Activated CD8-positive, alpha-beta memory T cell treated with anti-CD3 and anti-CD28 coated beads, Interleukin-2, amount 10 ng/mL, durations not matched to agents 7 days and 5 days (primary cell): ENCODE data around the gene RGS18. TPM values are rescaled to one million over a fixed set of nuclear protein-coding genes. Genes with fewer than 3 reads are reported as not detected.
A peak's percentile ranks its signal among the peaks of the same experiment; 100 is the strongest.
"Not testable (repeated sequence)": the region's sequence is repeated elsewhere in the genome, so short reads cannot be mapped to it uniquely, and the experiment has no call there.

Experiments used
- ATAC-seq: fragments of 150-1000 bp; cut with Tn5 transposase; one replicate; pipeline ENCODE4 v1.10.0; 2021; ENCODE audit warnings: moderate library complexity
- CTCF ChIA-PET: fragments of 350-600 bp; sonication (Branson Sonifier 250); formaldehyde crosslinking; loops from one replicate; lab custom pipeline; 2021; ENCODE audit warnings: antibody characterized with exemption; lab: Charles Lee
- DNase-seq: peaks from one replicate; pipeline ENCODE4 v3.0.0-alpha.2; 2020
- H3K27ac Mint-ChIP-seq: one replicate; pipeline ENCODE4 v1.8.0; 2021; ENCODE audit warnings: mild to moderate bottlenecking, mixed read lengths
- H3K27me3 Mint-ChIP-seq: one replicate; pipeline ENCODE4 v1.8.0; 2021; ENCODE audit warnings: mixed read lengths
- H3K36me3 Mint-ChIP-seq: one replicate; pipeline ENCODE4 v1.8.0; 2021; ENCODE audit warnings: mild to moderate bottlenecking, mixed read lengths
- H3K4me1 Mint-ChIP-seq: one replicate; pipeline ENCODE4 v1.8.0; 2021; ENCODE audit warnings: mixed read lengths
- H3K4me3 Mint-ChIP-seq: one replicate; pipeline ENCODE4 v1.8.0; 2021; ENCODE audit warnings: mild to moderate bottlenecking, moderate library complexity, mixed read lengths
- H3K9me3 Mint-ChIP-seq: one replicate; pipeline ENCODE4 v1.8.0; 2022; ENCODE audit warnings: low read depth, mixed read lengths
- total RNA-seq, 2 experiments: library from RNA; stranded (reverse); gene quantifications; one replicate each; pipeline ENCODE4 v1.2.3, GENCODE V29; 2021

Gene RGS18
- total RNA-seq, 2 experiments from 2014 or later: 0.79 to 1.1 TPM

GRCh38 chr1:192147696-192148095, 10.6 kb upstream of the RGS18 start:
- ATAC-seq (no peak), DNase-seq (no peak)
- CTCF ChIA-PET: no interaction called here
- Mint-ChIP-seq H3K4me1 (no peaks in the 10 kb centered on the region), H3K27ac (no peak overlapping the region), H3K4me3 (no peak overlapping the region), H3K27me3 (no peaks in the 10 kb centered on the region), H3K36me3 (no peaks in the 10 kb centered on the region), H3K9me3 (peaks cover 2% of the 10 kb centered on the region)

- no peaks in the 10 kb centered on the region for H3K4me1 Mint-ChIP-seq
- peaks cover 2% of the 10 kb centered on the region for H3K9me3 Mint-ChIP-seq
- H3K4me3 Mint-ChIP-seq: no peak overlapping the region
- no peaks in the 10 kb centered on the region for H3K27me3 Mint-ChIP-seq
- CTCF ChIA-PET: no interaction called here
- H3K27ac Mint-ChIP-seq: no peak overlapping the region
- no peaks in the 10 kb centered on the region for H3K36me3 Mint-ChIP-seq
- no peak for DNase-seq
- no peak for ATAC-seq
Observed at GRCh38 chr1:192151176-192151575, 7.1 kb upstream of the RGS18 start.

- no peaks in the 10 kb centered on the region for H3K36me3 Mint-ChIP-seq
- no peaks in the 10 kb centered on the region for H3K27me3 Mint-ChIP-seq
- H3K27ac Mint-ChIP-seq: no peak overlapping the region
- peaks cover 2% of the 10 kb centered on the region for H3K9me3 Mint-ChIP-seq
- no peak for ATAC-seq
- no peak overlapping the region for H3K4me3 Mint-ChIP-seq
- CTCF ChIA-PET: no interaction called here
- H3K4me1 Mint-ChIP-seq: no peaks in the 10 kb centered on the region
- no peak for DNase-seq
Observed at GRCh38 chr1:192153276-192153675, 5.0 kb upstream of the RGS18 start.

- Mint-ChIP-seq H3K9me3 (peaks cover 2% of the 10 kb centered on the region), H3K27ac (no peak overlapping the region), H3K4me3 (no peak overlapping the region), H3K4me1 (no peaks in the 10 kb centered on the region), H3K36me3 (no peaks in the 10 kb centered on the region), H3K27me3 (no peaks in the 10 kb centered on the region)
- CTCF ChIA-PET: no interaction called here
- DNase-seq (no peak), ATAC-seq (no peak)
Observed at GRCh38 chr1:192157067-192157466, 1.2 kb upstream of the RGS18 start.

- no peak for DNase-seq
- Mint-ChIP-seq H3K27me3 (no peaks in the 10 kb centered on the region), H3K9me3 (peaks cover 4% of the 10 kb centered on the region), H3K27ac (no peak overlapping the region), H3K4me3 (peak overlapping the region; percentile 22), H3K36me3 (no peaks in the 10 kb centered on the region), H3K4me1 (no peaks in the 10 kb centered on the region)
- CTCF ChIA-PET: no interaction called here
- ATAC-seq: no peak
Observed at GRCh38 chr1:192159014-192159413, 752 bp downstream of the RGS18 start.

- CTCF ChIA-PET: no interaction called here
- Mint-ChIP-seq H3K4me1 (no peaks in the 10 kb centered on the region), H3K27me3 (no peaks in the 10 kb centered on the region), H3K4me3 (no peak overlapping the region), H3K36me3 (no peaks in the 10 kb centered on the region), H3K27ac (no peak overlapping the region), H3K9me3 (peaks cover 4% of the 10 kb centered on the region)
- ATAC-seq (no peak), DNase-seq (no peak)
Observed at GRCh38 chr1:192159781-192160180, 1.5 kb downstream of the RGS18 start.

GRCh38 chr1:192160196-192160595, 1.9 kb downstream of the RGS18 start:
- CTCF ChIA-PET: no interaction called here
- peaks cover 3% of the 10 kb centered on the region for H3K9me3 Mint-ChIP-seq
- H3K27me3 Mint-ChIP-seq: no peaks in the 10 kb centered on the region
- no peaks in the 10 kb centered on the region for H3K36me3 Mint-ChIP-seq
- no peak overlapping the region for H3K27ac Mint-ChIP-seq
- DNase-seq: no peak
- H3K4me3 Mint-ChIP-seq: no peak overlapping the region
- H3K4me1 Mint-ChIP-seq: no peaks in the 10 kb centered on the region
- no peak for ATAC-seq

- DNase-seq (no peak), ATAC-seq (no peak)
- CTCF ChIA-PET: no interaction called here
- Mint-ChIP-seq H3K4me1 (no peaks in the 10 kb centered on the region), H3K27me3 (no peaks in the 10 kb centered on the region), H3K36me3 (no peaks in the 10 kb centered on the region), H3K27ac (no peak overlapping the region), H3K4me3 (no peak overlapping the region), H3K9me3 (peaks cover 8% of the 10 kb centered on the region)
Observed at GRCh38 chr1:192161976-192162375, 3.7 kb downstream of the RGS18 start.

GRCh38 chr1:192162376-192162775, 4.1 kb downstream of the RGS18 start:
- Mint-ChIP-seq H3K36me3 (no peaks in the 10 kb centered on the region), H3K27ac (no peak overlapping the region), H3K9me3 (peaks cover 8% of the 10 kb centered on the region), H3K4me1 (no peaks in the 10 kb centered on the region), H3K27me3 (no peaks in the 10 kb centered on the region), H3K4me3 (no peak overlapping the region)
- ATAC-seq (no peak), DNase-seq (no peak)
- CTCF ChIA-PET: no interaction called here

GRCh38 chr1:192165002-192165401, 6.7 kb downstream of the RGS18 start:
- H3K36me3 Mint-ChIP-seq, H3K27ac Mint-ChIP-seq, DNase-seq, ATAC-seq, H3K9me3 Mint-ChIP-seq, H3K4me1 Mint-ChIP-seq, H3K4me3 Mint-ChIP-seq, H3K27me3 Mint-ChIP-seq, CTCF ChIA-PET: not testable (repeated sequence)

- DNase-seq (no peak), ATAC-seq (no peak)
- CTCF ChIA-PET: no interaction called here
- no peak overlapping the region for H3K27ac Mint-ChIP-seq
- no peaks in the 10 kb centered on the region for H3K4me1 Mint-ChIP-seq
- H3K36me3 Mint-ChIP-seq: no peaks in the 10 kb centered on the region
- H3K4me3 Mint-ChIP-seq: no peak overlapping the region
- no peaks in the 10 kb centered on the region for H3K27me3 Mint-ChIP-seq
- peaks cover 8% of the 10 kb centered on the region for H3K9me3 Mint-ChIP-seq
Observed at GRCh38 chr1:192167011-192167410, 8.7 kb downstream of the RGS18 start.

- no peak overlapping the region for H3K4me3 Mint-ChIP-seq
- no peak overlapping the region for H3K27ac Mint-ChIP-seq
- no peaks in the 10 kb centered on the region for H3K36me3 Mint-ChIP-seq
Observed at GRCh38 chr1:192167911-192168700, 9.8 kb downstream of the RGS18 start.

GRCh38 chr1:192168964-192169363, 10.7 kb downstream of the RGS18 start:
- Mint-ChIP-seq H3K27ac (no peak overlapping the region), H3K9me3 (peaks cover 6% of the 10 kb centered on the region), H3K4me1 (no peaks in the 10 kb centered on the region), H3K27me3 (no peaks in the 10 kb centered on the region), H3K4me3 (no peak overlapping the region), H3K36me3 (no peaks in the 10 kb centered on the region)
- no peak for DNase-seq
- CTCF ChIA-PET: no interaction called here
- ATAC-seq: no peak

More at GRCh38 chr1:192167911-192168700, 9.8 kb downstream of the RGS18 start:
- H3K27me3 Mint-ChIP-seq: no peaks in the 10 kb centered on the region
- no peak for ATAC-seq
- no peak for DNase-seq
- CTCF ChIA-PET: no interaction called here
- no peaks in the 10 kb centered on the region for H3K4me1 Mint-ChIP-seq
- H3K9me3 Mint-ChIP-seq: peaks cover 6% of the 10 kb centered on the region

- H3K4me3 Mint-ChIP-seq: no peak overlapping the region
- no peaks in the 10 kb centered on the region for H3K27me3 Mint-ChIP-seq
- no peak overlapping the region for H3K27ac Mint-ChIP-seq
- DNase-seq: no peak
- no peaks in the 10 kb centered on the region for H3K4me1 Mint-ChIP-seq
- ATAC-seq: no peak
- CTCF ChIA-PET: interaction anchor here (1.2 kb wide), 1 partner anchor 73 kb away, joined by 3 read pairs; no protein-coding TSS in a partner anchor
- H3K36me3 Mint-ChIP-seq: no peaks in the 10 kb centered on the region
- H3K9me3 Mint-ChIP-seq: peaks cover 3% of the 10 kb centered on the region
Observed at GRCh38 chr1:192170196-192170984, 12.1 kb downstream of the RGS18 start.
